H9 (cell line): ENCODE results near the gene BAHD1. TPM values are rescaled to one million over a fixed set of nuclear protein-coding genes. Genes with fewer than 3 reads are reported as not detected.

Source experiments
- DNase-seq: peaks from one replicate; pipeline ENCODE4 v3.0.0-alpha.2; 2017
- H2AFZ ChIP-seq: one replicate; pipeline ENCODE4 v1.6.1; 2013; ENCODE audit warnings: mild to moderate bottlenecking, low read length, control low read depth, moderate library complexity
- H2AK5ac ChIP-seq: 2 replicates; pipeline ENCODE4 v1.6.1; 2013; ENCODE audit warnings: low read length, control low read depth, mixed read lengths; ENCODE audit not compliant: insufficient read length
- H2BK120ac ChIP-seq: one replicate; pipeline ENCODE4 v1.6.1; 2013; ENCODE audit warnings: low read depth, mild to moderate bottlenecking, low read length, control low read depth, inconsistent platforms; ENCODE audit not compliant: poor library complexity, severe bottlenecking
- H2BK12ac ChIP-seq: 2 replicates; pipeline ENCODE4 v1.6.1; 2013; ENCODE audit warnings: low read length, control low read depth, mixed read lengths, low read depth; ENCODE audit not compliant: insufficient read length
- H2BK15ac ChIP-seq: 2 replicates; pipeline ENCODE4 v1.6.1; 2013; ENCODE audit warnings: low read depth, low read length, control low read depth
- H2BK20ac ChIP-seq: one replicate; pipeline ENCODE4 v1.6.1; 2013; ENCODE audit warnings: low read depth, mild to moderate bottlenecking, low read length, control low read depth, inconsistent platforms; ENCODE audit not compliant: poor library complexity, severe bottlenecking
- H2BK5ac ChIP-seq: 2 replicates; pipeline ENCODE4 v1.6.1; 2013; ENCODE audit warnings: low read length, control low read depth, mixed read lengths; ENCODE audit not compliant: insufficient read length
- H3K14ac ChIP-seq: 2 replicates; pipeline ENCODE4 v1.6.1; 2013; ENCODE audit warnings: low read length, control low read depth; ENCODE audit not compliant: insufficient read depth
- H3K18ac ChIP-seq: 2 replicates; pipeline ENCODE4 v1.6.1; 2013; ENCODE audit warnings: low read depth, mild to moderate bottlenecking, mixed read lengths, low read length, control low read depth; ENCODE audit not compliant: insufficient read length
- H3K23ac ChIP-seq: 2 replicates; pipeline ENCODE4 v1.6.1; 2013; ENCODE audit warnings: low read length, control low read depth, mixed read lengths, low read depth; ENCODE audit not compliant: insufficient read length
- H3K23me2 ChIP-seq: 2 replicates; pipeline ENCODE4 v1.6.1; 2013; ENCODE audit warnings: low read depth, mild to moderate bottlenecking, mixed read lengths, low read length, control low read depth; ENCODE audit not compliant: insufficient read length, poor library complexity, severe bottlenecking
- H3K27ac ChIP-seq: 2 replicates; pipeline ENCODE4 v1.5.1; 2013; ENCODE audit warnings: low read length, control low read depth, mixed read lengths, low read depth; ENCODE audit not compliant: insufficient read length
- H3K27me3 ChIP-seq: 2 replicates; pipeline ENCODE4 v1.6.1; 2013; ENCODE audit warnings: low read length, control low read depth, inconsistent platforms; ENCODE audit not compliant: insufficient read depth
- H3K4ac ChIP-seq: 2 replicates; pipeline ENCODE4 v1.6.1; 2013; ENCODE audit warnings: low read depth, mild to moderate bottlenecking, control low read depth, inconsistent platforms, low read length, moderate library complexity
- H3K4me1 ChIP-seq: 2 replicates; pipeline ENCODE4 v1.6.1; 2013; ENCODE audit warnings: low read length, control low read depth, inconsistent platforms; ENCODE audit not compliant: insufficient read depth
- H3K4me2 ChIP-seq: 2 replicates; pipeline ENCODE4 v1.6.1; 2013; ENCODE audit warnings: low read length, control low read depth, mixed read lengths; ENCODE audit not compliant: insufficient read length, insufficient read depth
- H3K56ac ChIP-seq: 2 replicates; pipeline ENCODE4 v1.6.1; 2013; ENCODE audit warnings: low read depth, mild to moderate bottlenecking, mixed read lengths, low read length, control low read depth; ENCODE audit not compliant: insufficient read length
- H3K79me1 ChIP-seq: 2 replicates; pipeline ENCODE4 v1.6.1; 2013; ENCODE audit warnings: low read depth, mild to moderate bottlenecking, moderate library complexity, low read length, control low read depth, inconsistent platforms; ENCODE audit not compliant: insufficient read depth, poor library complexity, severe bottlenecking
- H3K79me2 ChIP-seq: 2 replicates; pipeline ENCODE4 v1.6.1; 2013; ENCODE audit warnings: low read length, control low read depth, inconsistent platforms; ENCODE audit not compliant: insufficient read depth
- H3K9ac ChIP-seq: 2 replicates; pipeline ENCODE4 v1.6.1; 2013; ENCODE audit warnings: low read length, control low read depth, mixed read lengths; ENCODE audit not compliant: insufficient read length; ENCODE audit errors: extremely low read depth
- H3K9me3 ChIP-seq: one replicate; pipeline ENCODE4 v1.6.1; 2013; ENCODE audit warnings: low read depth, low read length, inconsistent platforms; ENCODE audit not compliant: control insufficient read depth
- H3T11ph ChIP-seq: one replicate; pipeline ENCODE4 v1.6.1; 2013; ENCODE audit warnings: mild to moderate bottlenecking, low read length, control low read depth, inconsistent platforms
- H4K20me1 ChIP-seq: one replicate; pipeline ENCODE4 v1.6.1; 2013; ENCODE audit not compliant: control insufficient read depth, insufficient read length, insufficient read depth
- H4K5ac ChIP-seq: 2 replicates; pipeline ENCODE4 v1.6.1; 2013; ENCODE audit warnings: low read depth, mild to moderate bottlenecking, mixed read lengths, low read length, control low read depth; ENCODE audit not compliant: insufficient read length
- H4K8ac ChIP-seq: replicated peaks from 2 replicates; pipeline ENCODE4 v1.6.1; 2013; ENCODE audit warnings: low read length, control low read depth, mixed read lengths, low read depth; ENCODE audit not compliant: insufficient read length
- H4K91ac ChIP-seq: 2 replicates; pipeline ENCODE4 v1.6.1; 2013; ENCODE audit warnings: low read depth, mild to moderate bottlenecking, moderate library complexity, mixed read lengths, low read length, control low read depth; ENCODE audit not compliant: insufficient read length
- H3K27ac Mint-ChIP-seq, 3 experiments: 2 replicates in 2 of 3; 3 replicates in 1 of 3; pipeline ENCODE4 v1.8.0; 2020 to 2021; ENCODE audit warnings: mixed read lengths in 3 of 3, mild to moderate bottlenecking in 1 of 3, moderate library complexity in 1 of 3
- H3K27me3 Mint-ChIP-seq: 2 replicates; pipeline ENCODE4 v1.8.0; 2021; ENCODE audit warnings: low read depth, mild to moderate bottlenecking, moderate library complexity, mixed read lengths
- H3K36me3 Mint-ChIP-seq, 3 experiments: 2 replicates in 2 of 3; 3 replicates in 1 of 3; pipeline ENCODE4 v1.8.0; 2020 to 2021; ENCODE audit warnings: low read depth in 3 of 3, mixed read lengths in 3 of 3; ENCODE audit not compliant: insufficient read depth in 1 of 3
- H3K4me1 Mint-ChIP-seq, 2 experiments: 2 replicates each; pipeline ENCODE4 v1.8.0; 2020; ENCODE audit warnings: mixed read lengths in 2 of 2
- H3K4me3 Mint-ChIP-seq, 2 experiments: 2 replicates in 1 of 2; 3 replicates in 1 of 2; pipeline ENCODE4 v1.8.0; 2020 to 2021; ENCODE audit warnings: mild to moderate bottlenecking in 2 of 2, mixed read lengths in 2 of 2, moderate library complexity in 1 of 2
- H3K9me3 Mint-ChIP-seq, 2 experiments: 2 replicates in 1 of 2; 3 replicates in 1 of 2; pipeline ENCODE4 v1.8.0; 2020; ENCODE audit warnings: mild to moderate bottlenecking in 2 of 2, mixed read lengths in 2 of 2, moderate library complexity in 1 of 2
- WGBS: extraction: QIAGEN DNeasy Blood & Tissue Kit; methylation state at CpG from one replicate; pipeline ENCODE4 v1.1.7; 2013; ENCODE audit warnings: missing lambda C conversion rate, low lambda C conversion rate, mixed read lengths; ENCODE audit not compliant: insufficient read length; ENCODE audit errors: extremely low coverage; 5-methylcytosine and 5-hydroxymethylcytosine counted together
- total RNA-seq: library from RNA; stranded (reverse); gene quantifications from 2 replicates; pipeline ENCODE4 v1.2.1, GENCODE V29; 2021
- TF ChIP-seq, protein P1 (sequence below): fragments of 200-600 bp; sonication (generic); conservative IDR thresholded peaks from 3 replicates; pipeline ENCODE4 v1.8.0; 2021; ENCODE audit warnings: antibody characterized with exemption, mild to moderate bottlenecking

BAHD1 gene
- total RNA-seq, 1 experiment from 2014 or later: 54.1 TPM

DNA sequence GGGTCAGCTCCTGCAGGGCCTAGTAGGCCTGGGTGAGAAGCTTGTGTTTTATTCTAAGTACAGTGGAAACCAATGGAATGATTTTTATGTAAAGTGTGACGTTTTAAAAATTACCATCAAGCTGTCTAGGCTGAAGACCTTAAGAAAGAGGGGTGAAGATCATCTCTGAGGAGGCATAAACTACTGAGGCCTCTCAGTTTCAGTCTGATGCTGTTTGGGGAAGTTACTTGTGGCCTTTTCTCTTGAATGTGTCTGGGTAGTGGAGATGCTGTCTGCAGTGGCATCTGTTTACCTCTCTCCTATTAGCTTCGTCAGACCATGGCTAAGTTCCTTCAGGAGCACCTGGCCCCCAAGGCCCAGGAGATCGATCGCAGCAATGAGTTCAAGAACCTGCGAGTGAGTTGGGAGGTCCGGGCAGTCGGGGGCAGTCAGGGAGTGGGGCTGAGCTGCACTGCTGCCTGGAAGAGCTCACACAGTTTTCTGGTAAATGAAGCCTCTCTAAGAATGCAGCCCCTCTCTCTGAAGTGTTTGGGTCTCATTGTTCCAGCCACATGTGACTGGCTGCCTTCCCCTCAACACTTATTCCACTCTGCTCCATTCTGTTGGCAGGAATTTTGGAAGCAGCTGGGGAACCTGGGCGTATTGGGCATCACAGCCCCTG lies 33.3 kb upstream of the BAHD1 start:
- Histone ChIP-seq H4K20me1 (no peaks in the 10 kb centered on the region), H3K4ac (no peak overlapping the region), H3K9me3 (no peaks in the 10 kb centered on the region), H3K56ac (no peak overlapping the region), H3K23ac (no peak overlapping the region), H2AFZ (no peak overlapping the region), H3K9ac (no peak overlapping the region), H3K4me1 (no peaks in the 10 kb centered on the region; the same call in 1 of the 2 replicates), H3K4me2 (no peak overlapping the region), H3K79me2 (peaks cover 3% of the 10 kb centered on the region; the same call in 1 of the 2 replicates), H2BK120ac (no peak overlapping the region), H3K23me2 (peaks cover 6% of the 10 kb centered on the region), H2AK5ac (no peak overlapping the region), H4K91ac (no peak overlapping the region), H3K27me3 (no peaks in the 10 kb centered on the region), H4K5ac (no peak overlapping the region), H2BK20ac (no peak overlapping the region), H2BK15ac (0 out of 2 replicates have a peak overlapping the region, but pooled peaks have one; percentile 65), H3K18ac (no peak overlapping the region), H4K8ac (no peak overlapping the region), H3K79me1 (peaks cover 7% of the 10 kb centered on the region), H3K27ac (no peak overlapping the region), H2BK5ac (no peak overlapping the region), H3K14ac (no peak overlapping the region), H3T11ph (no peak overlapping the region), H2BK12ac (no peak overlapping the region)
- WGBS: no CpG with 5 or more reads among the region's 8 CpGs
- Mint-ChIP-seq H3K4me1 (peaks cover 17 to 22% of the 10 kb centered on the region in 2 experiments), H3K9me3 (no peaks in the 10 kb centered on the region), H3K27me3 (no peaks in the 10 kb centered on the region), H3K36me3 (peaks cover 37 to 53% (median 47%) of the 10 kb centered on the region in 3 experiments; a peak in 6 of 7 replicates), H3K27ac (peak overlapping the region; percentile 30 to 63 (median 53); a peak in 3 of 7 replicates), H3K4me3 (peak overlapping the region; percentile 65 to 85)
- TF ChIP-seq, protein P1, sequence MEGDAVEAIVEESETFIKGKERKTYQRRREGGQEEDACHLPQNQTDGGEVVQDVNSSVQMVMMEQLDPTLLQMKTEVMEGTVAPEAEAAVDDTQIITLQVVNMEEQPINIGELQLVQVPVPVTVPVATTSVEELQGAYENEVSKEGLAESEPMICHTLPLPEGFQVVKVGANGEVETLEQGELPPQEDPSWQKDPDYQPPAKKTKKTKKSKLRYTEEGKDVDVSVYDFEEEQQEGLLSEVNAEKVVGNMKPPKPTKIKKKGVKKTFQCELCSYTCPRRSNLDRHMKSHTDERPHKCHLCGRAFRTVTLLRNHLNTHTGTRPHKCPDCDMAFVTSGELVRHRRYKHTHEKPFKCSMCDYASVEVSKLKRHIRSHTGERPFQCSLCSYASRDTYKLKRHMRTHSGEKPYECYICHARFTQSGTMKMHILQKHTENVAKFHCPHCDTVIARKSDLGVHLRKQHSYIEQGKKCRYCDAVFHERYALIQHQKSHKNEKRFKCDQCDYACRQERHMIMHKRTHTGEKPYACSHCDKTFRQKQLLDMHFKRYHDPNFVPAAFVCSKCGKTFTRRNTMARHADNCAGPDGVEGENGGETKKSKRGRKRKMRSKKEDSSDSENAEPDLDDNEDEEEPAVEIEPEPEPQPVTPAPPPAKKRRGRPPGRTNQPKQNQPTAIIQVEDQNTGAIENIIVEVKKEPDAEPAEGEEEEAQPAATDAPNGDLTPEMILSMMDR: no peak
- DNase-seq: no peak
